ENCODE data around the gene ENTPD7. TPM values are rescaled to one million over a fixed set of nuclear protein-coding genes. Genes with fewer than 3 reads are reported as not detected.

ENTPD7 gene
- total and polyA plus RNA-seq, 10 of the 15 experiments (the other 5 are each of a cell fraction or from before 2014, with no cell fraction given), result 0.73 to 6.7 (median 5.2) TPM

GRCh38 chr10:99623919-99624318 lies 35.4 kb upstream of the ENTPD7 start:
- SMC1A ChIA-PET (ENCODE audit: uncharacterized antibody, unreplicated experiment), result interaction anchor here (1.0 to 1.3 kb wide), 2 partner anchors 9 to 1454 kb away, joined by 3 to 5 read pairs; no protein-coding TSS in a partner anchor
- in situ Hi-C loops (cut with MboI) (no loop called here), intact Hi-C loops (cut with micrococcal nuclease; ENCODE audit: unreplicated experiment) (no loop called here)
- POLR2A ChIA-PET, result no interaction called here
- H3K4me1 ChIP-seq (ENCODE audit: control insufficient read depth, insufficient read depth, low read length), result peaks cover 3% of the 10 kb centered on the region; the same call in 1 of the 2 replicates
- no peak overlapping the region for H3K27ac ChIP-seq (ENCODE audit: control insufficient read depth, insufficient read depth)
- H3K9me3 ChIP-seq (replicated peaks; ENCODE audit: control insufficient read depth, insufficient read depth, low read length), result no peaks in the 10 kb centered on the region
- TF ChIP-seq SIX5 (IDR thresholded peaks at IDR 0.05; ENCODE audit: low read depth, low read length, severe bottlenecking) (no peak), SP1 (IDR thresholded peaks at IDR 0.05; ENCODE audit: low read depth, low read length) (no peak), SMAD1 (IDR thresholded peaks at IDR 0.05; ENCODE audit: low read depth, partially characterized antibody) (no peak), ZBTB40 (IDR thresholded peaks at IDR 0.05; ENCODE audit: borderline replicate concordance) (no peak), STAT3 (IDR thresholded peaks at IDR 0.05; ENCODE audit: low read depth, low read length) (no peak), SMAD5 (IDR thresholded peaks at IDR 0.05; ENCODE audit: low read depth) (no peak), KLF5 (IDR thresholded peaks at IDR 0.05; ENCODE audit: partially characterized antibody) (no peak)
- RAD21 ChIA-PET (ENCODE audit: unreplicated experiment), result no interaction called here
- FAIRE-seq, result no peak
- H3K9ac ChIP-seq (ENCODE audit: control insufficient read depth, insufficient read depth, low read length), result no peak overlapping the region
- H3K4me2 ChIP-seq (ENCODE audit: control insufficient read depth, insufficient read depth), result no peak overlapping the region
- no peak overlapping the region for H2AFZ ChIP-seq (ENCODE audit: control insufficient read depth, low read depth, low read length)
- no peaks in the 10 kb centered on the region for H3K27me3 ChIP-seq (replicated peaks in 1 of 2; ENCODE audit: control insufficient read depth in 2 of 2, insufficient read depth in 2 of 2, low read length in 1 of 2)
- H4K20me1 ChIP-seq (ENCODE audit: control insufficient read depth, insufficient read depth), result no peaks in the 10 kb centered on the region
- BruUV-seq (replicated peaks), result no TSS peak
- no peak for DNase-seq (ENCODE audit: low read depth, low spot score)
- no peak overlapping the region for H3K4me3 ChIP-seq
- no peaks in the 10 kb centered on the region for H3K36me3 ChIP-seq (ENCODE audit: control insufficient read depth in 2 of 2, insufficient read depth in 2 of 2, low read length in 1 of 2)
- CTCF ChIA-PET, result interaction anchor here (1.6 to 2.7 kb wide), 3 partner anchors 63 to 188 kb away, joined by 5 to 16 read pairs (median 7); no protein-coding TSS in a partner anchor
- ATAC-seq, result no peak
- peaks cover 12% of the 10 kb centered on the region for H3K79me2 ChIP-seq (ENCODE audit: control insufficient read depth, insufficient read depth, low read length)
